ENCODE results near the gene RFTN1. TPM values are rescaled to one million over a fixed set of nuclear protein-coding genes. Genes with fewer than 3 reads are reported as not detected.

The RFTN1 gene
- polyA plus RNA-seq, 2 of the 4 experiments (the other 2 are of a cell fraction) = 1.8 to 3.7 TPM

DNA sequence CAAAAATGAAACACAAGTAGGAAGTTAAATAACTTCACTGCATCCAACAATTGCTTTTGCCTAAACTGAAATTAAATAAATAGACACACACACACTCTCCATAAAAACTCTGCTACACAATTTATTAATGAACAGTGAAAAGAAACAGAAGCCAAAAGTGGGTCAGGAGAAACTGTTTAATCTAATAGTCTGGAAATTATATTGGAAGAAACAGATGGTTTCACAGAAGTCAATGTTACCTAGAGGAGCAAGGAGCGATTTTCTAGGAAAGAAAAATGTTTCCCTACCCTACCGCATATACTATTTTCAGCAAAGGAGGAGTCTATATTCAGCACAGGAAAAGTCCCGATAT lies 32.0 kb downstream of the RFTN1 start (continued):
- TF ChIP-seq NFE2L2 (conservative IDR thresholded peaks at IDR 0.05; ENCODE audit: low read length) = no peak

DNA sequence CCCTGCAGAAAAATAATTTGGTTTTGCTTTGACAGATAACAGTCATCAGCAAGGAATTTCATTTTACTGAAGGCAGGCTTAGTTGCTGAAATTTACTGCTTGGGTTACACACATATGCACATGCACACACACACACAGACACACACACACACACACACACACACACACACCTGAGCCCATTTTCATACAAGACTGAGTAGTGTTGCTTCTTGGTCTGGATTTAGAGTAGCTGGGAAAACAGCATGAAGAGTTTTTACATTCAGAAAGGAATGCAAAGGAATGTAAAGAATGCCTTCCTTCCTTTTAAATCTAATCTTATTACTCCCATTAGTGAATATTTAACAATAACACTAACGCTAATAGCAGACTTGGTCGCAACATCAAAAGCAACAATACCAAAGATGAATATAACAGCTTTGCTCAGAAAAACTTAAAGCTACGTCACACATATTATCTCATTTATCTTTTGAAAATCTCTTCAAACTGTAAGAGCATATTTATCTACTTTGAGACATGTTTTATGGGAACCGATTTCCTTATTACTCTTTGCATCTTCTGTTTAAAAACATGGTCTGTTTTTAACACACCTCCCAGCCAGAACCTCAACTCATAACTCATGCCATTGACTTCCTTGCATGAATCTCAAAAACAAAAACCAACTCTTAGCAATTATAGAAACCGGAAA lies 32.5 kb downstream of the RFTN1 start:
- Histone ChIP-seq H3K4me3 (no peak overlapping the region), H3K4me2 (peak overlapping the region; percentile 69), H3K9me3 (no peaks in the 10 kb centered on the region), H3K27ac (peak overlapping the region; percentile 41 to 75; a peak in 4 of 6 replicates), H3K4me1 (peaks cover 55% of the 10 kb centered on the region)
- FAIRE-seq (no peak), DNase-seq (ENCODE audit: low read depth in 1 of 2, low spot score in 1 of 2) (peak in 1 of 2 experiments; percentile 43), ATAC-seq (no peak; a peak in 1 of 6 replicates)
- 12% methylated on average over 5 of the region's 5 CpGs for WGBS (ENCODE audit: missing lambda C conversion rate)
- TF ChIP-seq, protein P1, sequence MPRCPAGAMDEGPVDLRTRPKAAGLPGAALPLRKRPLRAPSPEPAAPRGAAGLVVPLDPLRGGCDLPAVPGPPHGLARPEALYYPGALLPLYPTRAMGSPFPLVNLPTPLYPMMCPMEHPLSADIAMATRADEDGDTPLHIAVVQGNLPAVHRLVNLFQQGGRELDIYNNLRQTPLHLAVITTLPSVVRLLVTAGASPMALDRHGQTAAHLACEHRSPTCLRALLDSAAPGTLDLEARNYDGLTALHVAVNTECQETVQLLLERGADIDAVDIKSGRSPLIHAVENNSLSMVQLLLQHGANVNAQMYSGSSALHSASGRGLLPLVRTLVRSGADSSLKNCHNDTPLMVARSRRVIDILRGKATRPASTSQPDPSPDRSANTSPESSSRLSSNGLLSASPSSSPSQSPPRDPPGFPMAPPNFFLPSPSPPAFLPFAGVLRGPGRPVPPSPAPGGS (IDR thresholded peaks at IDR 0.05) = no peak
- TF ChIP-seq SMC3 (IDR thresholded peaks at IDR 0.05) = no peak
- TF ChIP-seq ZC3H11A (IDR thresholded peaks at IDR 0.05) = no peak
- TF ChIP-seq BHLHE40 (IDR thresholded peaks at IDR 0.05; ENCODE audit: low read depth, low read length) = no peak
- TF ChIP-seq, protein P2, sequence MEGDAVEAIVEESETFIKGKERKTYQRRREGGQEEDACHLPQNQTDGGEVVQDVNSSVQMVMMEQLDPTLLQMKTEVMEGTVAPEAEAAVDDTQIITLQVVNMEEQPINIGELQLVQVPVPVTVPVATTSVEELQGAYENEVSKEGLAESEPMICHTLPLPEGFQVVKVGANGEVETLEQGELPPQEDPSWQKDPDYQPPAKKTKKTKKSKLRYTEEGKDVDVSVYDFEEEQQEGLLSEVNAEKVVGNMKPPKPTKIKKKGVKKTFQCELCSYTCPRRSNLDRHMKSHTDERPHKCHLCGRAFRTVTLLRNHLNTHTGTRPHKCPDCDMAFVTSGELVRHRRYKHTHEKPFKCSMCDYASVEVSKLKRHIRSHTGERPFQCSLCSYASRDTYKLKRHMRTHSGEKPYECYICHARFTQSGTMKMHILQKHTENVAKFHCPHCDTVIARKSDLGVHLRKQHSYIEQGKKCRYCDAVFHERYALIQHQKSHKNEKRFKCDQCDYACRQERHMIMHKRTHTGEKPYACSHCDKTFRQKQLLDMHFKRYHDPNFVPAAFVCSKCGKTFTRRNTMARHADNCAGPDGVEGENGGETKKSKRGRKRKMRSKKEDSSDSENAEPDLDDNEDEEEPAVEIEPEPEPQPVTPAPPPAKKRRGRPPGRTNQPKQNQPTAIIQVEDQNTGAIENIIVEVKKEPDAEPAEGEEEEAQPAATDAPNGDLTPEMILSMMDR (IDR thresholded peaks at IDR 0.05) = no peak
- no peak for TF ChIP-seq HOXB13 (CRISPR knock-in tag; IDR thresholded peaks at IDR 0.05; ENCODE audit: low read depth)
- no peak for TF ChIP-seq HDAC2 (IDR thresholded peaks at IDR 0.05)
- peak in 1 of 2 experiments; percentile 63; a peak in 1 of 5 replicates for TF ChIP-seq EP300 (IDR thresholded peaks at IDR 0.05)
- peak; percentile 47; the same call in 1 of the 2 replicates for TF ChIP-seq GATA3 (IDR thresholded peaks at IDR 0.05; ENCODE audit: borderline replicate concordance)
- no peak for TF ChIP-seq HEYL (CRISPR knock-in tag; IDR thresholded peaks at IDR 0.05)
- no peak for TF ChIP-seq CBX8 (IDR thresholded peaks at IDR 0.05)
- no peak for TF ChIP-seq EHF (CRISPR knock-in tag; IDR thresholded peaks at IDR 0.05)
- TF ChIP-seq NFE2L2 (conservative IDR thresholded peaks at IDR 0.05; ENCODE audit: low read length) = no peak
- no peak for TF ChIP-seq FOSL2 (IDR thresholded peaks at IDR 0.05)
- peak; percentile 16; the same call in 1 of the 2 replicates for TF ChIP-seq FOSL2 (CRISPR knock-in tag; IDR thresholded peaks at IDR 0.05)
- TF ChIP-seq RFX5 (IDR thresholded peaks at IDR 0.05) = no peak
- TF ChIP-seq RCOR1 (IDR thresholded peaks at IDR 0.05; ENCODE audit: low read depth, low read length) = no peak
- no peak for TF ChIP-seq CHD4 (IDR thresholded peaks at IDR 0.05; ENCODE audit: borderline replicate concordance)
- no peak for TF ChIP-seq PHF8 (IDR thresholded peaks at IDR 0.05; ENCODE audit: borderline replicate concordance, low read depth)
- TF ChIP-seq, protein P3, sequence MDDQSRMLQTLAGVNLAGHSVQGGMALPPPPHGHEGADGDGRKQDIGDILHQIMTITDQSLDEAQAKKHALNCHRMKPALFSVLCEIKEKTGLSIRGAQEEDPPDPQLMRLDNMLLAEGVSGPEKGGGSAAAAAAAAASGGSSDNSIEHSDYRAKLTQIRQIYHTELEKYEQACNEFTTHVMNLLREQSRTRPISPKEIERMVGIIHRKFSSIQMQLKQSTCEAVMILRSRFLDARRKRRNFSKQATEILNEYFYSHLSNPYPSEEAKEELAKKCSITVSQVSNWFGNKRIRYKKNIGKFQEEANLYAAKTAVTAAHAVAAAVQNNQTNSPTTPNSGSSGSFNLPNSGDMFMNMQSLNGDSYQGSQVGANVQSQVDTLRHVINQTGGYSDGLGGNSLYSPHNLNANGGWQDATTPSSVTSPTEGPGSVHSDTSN (IDR thresholded peaks at IDR 0.05) = no peak
- no peak for TF ChIP-seq POLR2A (IDR thresholded peaks at IDR 0.05; ENCODE audit: low read length)
- no peak for TF ChIP-seq CBX2 (IDR thresholded peaks at IDR 0.05; ENCODE audit: borderline replicate concordance, low read depth)
- TF ChIP-seq TFCP2L1 (CRISPR knock-in tag; IDR thresholded peaks at IDR 0.05) = no peak
- no peak for TF ChIP-seq MYC (IDR thresholded peaks at IDR 0.05; ENCODE audit: borderline replicate concordance, low read length)
- POLR2A ChIA-PET = no interaction called here
- CTCF ChIA-PET = no interaction called here

DNA sequence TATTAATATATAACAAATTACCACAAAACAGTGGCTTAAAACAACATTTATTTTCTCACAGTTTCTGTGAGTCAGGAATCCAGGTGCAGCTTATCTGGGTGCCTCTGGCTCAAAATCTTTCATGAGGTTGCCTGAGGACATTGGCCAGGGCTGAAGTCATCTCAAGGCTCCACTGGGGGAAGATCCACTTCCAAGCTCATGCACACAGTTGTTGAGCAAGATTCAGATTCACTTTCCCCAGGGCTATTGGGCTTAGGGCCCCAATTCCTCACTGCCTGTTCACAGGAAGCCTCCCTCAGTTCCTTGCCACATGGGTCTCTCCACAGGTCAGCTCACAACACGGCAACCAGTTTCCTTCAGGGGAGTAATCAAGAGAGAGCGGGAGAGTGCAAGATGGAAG lies 35.0 kb downstream of the RFTN1 start:
- no peak for FAIRE-seq
- no peak for DNase-seq (ENCODE audit: low read depth in 1 of 2, low spot score in 1 of 2)
- H3K4me1 ChIP-seq = peaks cover 54% of the 10 kb centered on the region
- H3K4me3 ChIP-seq = no peak overlapping the region
- H3K27ac ChIP-seq = peak overlapping the region in 1 of 2 experiments; percentile 62; a peak in 3 of 6 replicates
- no peaks in the 10 kb centered on the region for H3K9me3 ChIP-seq
- ATAC-seq = no peak
- ChIA-PET POLR2A (no interaction called here), CTCF (no interaction called here)
- H3K4me2 ChIP-seq = 0 out of 3 replicates have a peak overlapping the region, but pooled peaks have one; percentile 9
- 90% methylated on average over 2 of the region's 2 CpGs for WGBS (ENCODE audit: missing lambda C conversion rate)
- TF ChIP-seq MAFK (IDR thresholded peaks at IDR 0.05; ENCODE audit: partially characterized antibody) = no peak
- TF ChIP-seq, protein P4, sequence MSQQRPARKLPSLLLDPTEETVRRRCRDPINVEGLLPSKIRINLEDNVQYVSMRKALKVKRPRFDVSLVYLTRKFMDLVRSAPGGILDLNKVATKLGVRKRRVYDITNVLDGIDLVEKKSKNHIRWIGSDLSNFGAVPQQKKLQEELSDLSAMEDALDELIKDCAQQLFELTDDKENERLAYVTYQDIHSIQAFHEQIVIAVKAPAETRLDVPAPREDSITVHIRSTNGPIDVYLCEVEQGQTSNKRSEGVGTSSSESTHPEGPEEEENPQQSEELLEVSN (IDR thresholded peaks at IDR 0.05; ENCODE audit: borderline replicate concordance, low read depth) = no peak
- no peak for TF ChIP-seq CHD4 (IDR thresholded peaks at IDR 0.05; ENCODE audit: borderline replicate concordance)
- TF ChIP-seq ZFP36 (IDR thresholded peaks at IDR 0.05; ENCODE audit: borderline replicate concordance, partially characterized antibody) = no peak
- TF ChIP-seq HOXA7 (CRISPR knock-in tag; IDR thresholded peaks at IDR 0.05) = no peak
- no peak for TF ChIP-seq JUNB (IDR thresholded peaks at IDR 0.05)
- TF ChIP-seq, protein P5, sequence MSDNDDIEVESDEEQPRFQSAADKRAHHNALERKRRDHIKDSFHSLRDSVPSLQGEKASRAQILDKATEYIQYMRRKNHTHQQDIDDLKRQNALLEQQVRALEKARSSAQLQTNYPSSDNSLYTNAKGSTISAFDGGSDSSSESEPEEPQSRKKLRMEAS (IDR thresholded peaks at IDR 0.05) = no peak
- TF ChIP-seq, protein P6, sequence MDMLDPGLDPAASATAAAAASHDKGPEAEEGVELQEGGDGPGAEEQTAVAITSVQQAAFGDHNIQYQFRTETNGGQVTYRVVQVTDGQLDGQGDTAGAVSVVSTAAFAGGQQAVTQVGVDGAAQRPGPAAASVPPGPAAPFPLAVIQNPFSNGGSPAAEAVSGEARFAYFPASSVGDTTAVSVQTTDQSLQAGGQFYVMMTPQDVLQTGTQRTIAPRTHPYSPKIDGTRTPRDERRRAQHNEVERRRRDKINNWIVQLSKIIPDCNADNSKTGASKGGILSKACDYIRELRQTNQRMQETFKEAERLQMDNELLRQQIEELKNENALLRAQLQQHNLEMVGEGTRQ (IDR thresholded peaks at IDR 0.05) = no peak
- no peak for TF ChIP-seq POLR2AphosphoS2 (conservative IDR thresholded peaks at IDR 0.05; ENCODE audit: low read length)
- no peak for TF ChIP-seq EHF (CRISPR knock-in tag; IDR thresholded peaks at IDR 0.05)
- no peak for TF ChIP-seq KDM1A (IDR thresholded peaks at IDR 0.05; ENCODE audit: low read depth)
- no peak for TF ChIP-seq KDM5A (IDR thresholded peaks at IDR 0.05)
- TF ChIP-seq RARB (CRISPR knock-in tag; IDR thresholded peaks at IDR 0.05) = no peak
- TF ChIP-seq CBX8 (IDR thresholded peaks at IDR 0.05) = no peak
